ENCODE data around the gene TMEM131.

TMEM131 gene

DNA sequence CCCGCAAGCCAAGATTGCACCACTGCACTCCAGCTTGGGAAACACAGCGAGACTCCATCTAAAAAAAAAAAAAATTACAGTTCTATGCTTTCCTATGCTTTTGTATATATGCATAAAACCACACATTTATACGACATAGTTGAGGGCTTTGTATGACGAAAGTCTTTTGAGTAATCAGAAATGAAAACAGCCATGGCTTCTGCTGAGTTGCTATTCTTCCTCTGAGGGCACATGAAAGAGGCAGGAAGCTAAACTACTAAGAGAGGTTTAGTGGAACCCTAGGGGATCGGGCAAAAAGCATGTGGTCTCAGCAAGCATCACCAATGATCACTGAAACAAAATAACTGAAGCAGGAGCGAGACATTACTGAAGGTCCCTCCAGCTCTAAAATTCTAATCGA lies 182.8 kb downstream of the TMEM131 start:
- no peak for DNase-seq (ENCODE audit: low read depth)

DNA sequence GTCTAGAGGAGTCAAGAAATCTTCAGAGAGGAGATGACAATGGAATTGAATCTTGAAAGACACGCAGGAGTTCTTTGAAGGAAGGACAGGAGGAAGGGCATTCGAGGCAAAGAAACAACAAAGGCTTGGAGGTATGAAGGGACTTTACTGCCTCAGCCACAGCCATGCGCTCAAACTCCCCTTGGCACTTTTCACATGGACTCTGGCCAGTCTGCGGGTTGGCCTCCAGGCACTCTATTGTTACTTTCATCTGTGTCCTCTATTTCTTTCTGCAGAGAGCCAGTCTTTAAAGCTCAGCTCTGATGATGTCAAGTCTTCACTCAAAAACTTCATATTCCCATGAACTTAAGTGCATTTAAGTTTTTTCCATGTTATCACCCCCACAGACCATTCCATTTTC lies 186.9 kb downstream of the TMEM131 start:
- DNase-seq (ENCODE audit: low read depth) = no peak

DNA sequence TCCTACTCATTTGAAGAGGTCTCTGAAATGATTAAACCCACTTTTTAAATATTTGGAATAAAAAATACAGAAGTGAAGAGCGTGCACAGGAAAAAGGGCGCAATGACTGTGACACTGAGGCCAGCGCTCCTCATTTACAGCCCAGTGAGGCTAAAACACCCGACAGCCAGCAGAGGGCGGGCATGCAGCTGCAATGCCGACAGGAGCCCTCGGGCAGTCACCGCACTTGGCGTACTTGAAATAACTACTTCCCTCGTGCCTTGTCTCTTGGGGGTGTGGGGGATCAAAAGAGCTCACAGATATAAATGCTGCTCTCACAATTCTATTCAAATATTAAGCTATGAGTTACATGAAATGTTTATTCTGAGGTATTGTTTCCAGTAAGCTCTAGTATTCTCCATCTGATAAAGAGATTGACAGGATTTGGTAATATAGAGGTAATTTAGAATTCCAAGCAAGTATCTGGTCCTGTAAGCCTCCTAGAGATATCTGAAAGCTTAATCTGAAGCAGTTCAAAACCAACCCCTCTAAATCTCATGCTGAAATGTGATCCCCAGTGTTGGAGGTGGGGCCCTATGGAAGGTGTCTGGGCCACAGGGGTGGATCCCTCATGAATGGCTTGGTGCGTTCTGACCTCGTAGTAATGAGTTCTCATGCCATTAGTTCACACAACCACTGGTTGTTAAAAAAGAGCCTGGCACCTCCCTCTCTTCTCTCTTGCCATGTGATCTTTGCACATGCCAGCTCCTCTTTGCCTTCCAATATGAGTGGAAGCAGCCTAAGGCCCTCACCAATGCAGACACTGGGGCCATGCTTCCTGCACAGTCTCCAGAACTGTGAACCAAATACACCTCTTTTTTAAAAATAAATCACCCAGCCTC lies 188.8 kb downstream of the TMEM131 start:
- DNase-seq (ENCODE audit: low read depth) = peak; percentile 60

DNA sequence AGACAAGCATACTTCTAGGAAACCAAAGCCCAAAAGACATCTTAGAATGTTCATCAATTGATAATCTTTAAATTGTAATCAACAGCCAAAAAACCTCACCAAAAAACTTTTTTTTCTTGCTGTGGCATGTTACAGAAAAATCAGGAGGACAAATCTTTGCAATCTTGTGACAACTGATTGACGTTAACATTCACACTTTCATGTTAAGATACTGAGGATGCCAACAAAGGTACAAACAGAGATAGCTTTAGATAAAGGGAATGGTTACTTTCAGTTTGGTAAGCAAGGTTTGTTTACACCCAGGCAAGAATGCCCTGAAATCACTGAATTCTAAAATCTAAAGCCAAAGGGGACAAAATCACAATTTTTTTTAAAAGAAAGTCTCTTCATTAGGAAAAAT lies 190.0 kb downstream of the TMEM131 start:
- DNase-seq (ENCODE audit: low read depth) = no peak

DNA sequence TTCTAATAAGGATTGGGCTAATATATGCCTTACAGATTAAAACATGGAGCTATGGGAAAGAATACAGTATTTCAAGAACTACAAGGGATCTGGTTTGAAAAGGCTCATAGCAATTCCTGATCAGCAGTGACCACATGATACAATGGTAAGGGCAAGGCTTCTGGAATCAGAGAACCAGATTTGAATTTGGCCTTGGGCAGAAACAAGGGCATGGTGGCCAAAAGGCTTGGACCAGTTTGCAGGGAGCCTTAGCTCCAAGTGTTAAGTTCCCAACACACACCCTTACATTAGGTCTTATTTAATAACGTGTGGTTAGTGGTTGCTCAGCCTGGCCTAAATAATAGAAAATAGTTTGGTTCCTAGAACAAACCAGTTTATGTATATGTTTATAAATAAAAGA lies 194.7 kb downstream of the TMEM131 start:
- no peak for DNase-seq (ENCODE audit: low read depth)

DNA sequence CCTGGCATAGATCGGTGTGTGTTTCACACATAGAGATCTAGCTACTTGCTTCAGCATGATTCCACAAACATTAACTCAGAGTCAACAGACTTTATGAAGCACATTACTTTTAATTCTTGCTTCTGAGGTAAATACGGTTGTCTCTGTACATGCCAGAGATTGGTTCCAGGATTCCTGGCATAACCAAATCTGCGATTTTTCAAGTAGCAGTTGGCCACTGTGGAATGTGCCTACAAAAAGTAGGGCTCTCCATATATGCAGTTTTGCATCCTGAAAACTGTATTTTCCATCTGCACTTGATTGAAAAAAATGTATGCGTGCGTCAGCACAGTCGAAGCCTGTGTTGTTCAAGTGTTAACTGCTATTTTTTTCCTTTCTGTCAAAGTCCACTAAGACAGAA lies 197.3 kb downstream of the TMEM131 start:
- no peak for DNase-seq (ENCODE audit: low read depth)

DNA sequence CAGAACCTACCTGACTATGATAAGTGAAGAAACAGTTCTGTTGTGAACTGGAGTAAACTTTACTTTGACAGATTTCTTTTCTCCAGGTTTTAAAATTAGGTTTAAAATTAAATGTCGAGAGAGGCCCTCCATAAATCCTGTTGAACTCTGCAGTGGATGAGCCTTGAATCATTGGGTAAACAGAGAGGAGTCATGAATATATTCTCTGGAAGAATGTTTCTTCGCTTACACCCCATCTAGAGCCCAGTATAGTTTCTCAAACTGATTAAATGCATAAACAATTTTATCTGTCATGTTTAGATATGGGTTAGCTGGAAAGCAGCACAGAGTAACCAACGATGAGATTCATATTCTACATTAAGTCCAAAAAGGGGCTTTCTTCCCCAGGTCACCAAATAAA lies 198.4 kb downstream of the TMEM131 start:
- no peak for DNase-seq (ENCODE audit: low read depth)

DNA sequence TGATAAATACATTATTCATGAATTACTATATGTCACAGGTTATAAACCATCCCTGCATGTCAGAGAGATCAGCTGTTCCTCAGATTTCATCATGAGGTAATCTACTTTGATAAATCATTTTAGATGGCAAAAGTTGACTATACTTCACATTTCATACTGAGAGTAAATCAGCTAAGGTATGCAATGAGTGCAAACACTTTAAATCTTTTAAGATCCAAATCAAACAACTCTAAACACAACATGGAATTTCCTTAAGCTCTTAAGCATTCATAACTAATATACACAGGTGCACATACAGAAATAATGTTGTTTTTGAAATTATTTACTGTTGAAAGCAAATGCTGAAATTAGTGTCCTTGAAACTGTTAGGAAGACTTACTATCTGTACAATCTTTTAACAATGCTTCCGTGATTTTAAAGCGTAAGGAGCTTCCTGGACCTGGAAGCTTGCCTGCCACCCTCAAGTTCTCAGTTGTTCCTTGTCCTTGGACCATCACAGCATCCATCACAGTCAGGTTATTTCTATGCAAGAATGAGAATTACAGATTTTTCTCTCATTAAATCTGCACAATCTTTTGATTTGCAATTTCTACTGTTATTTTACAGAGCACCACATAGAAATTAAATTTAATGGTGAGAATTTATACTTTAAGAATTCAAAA lies 199.2 kb downstream of the TMEM131 start:
- DNase-seq (ENCODE audit: low read depth) = no peak

DNA sequence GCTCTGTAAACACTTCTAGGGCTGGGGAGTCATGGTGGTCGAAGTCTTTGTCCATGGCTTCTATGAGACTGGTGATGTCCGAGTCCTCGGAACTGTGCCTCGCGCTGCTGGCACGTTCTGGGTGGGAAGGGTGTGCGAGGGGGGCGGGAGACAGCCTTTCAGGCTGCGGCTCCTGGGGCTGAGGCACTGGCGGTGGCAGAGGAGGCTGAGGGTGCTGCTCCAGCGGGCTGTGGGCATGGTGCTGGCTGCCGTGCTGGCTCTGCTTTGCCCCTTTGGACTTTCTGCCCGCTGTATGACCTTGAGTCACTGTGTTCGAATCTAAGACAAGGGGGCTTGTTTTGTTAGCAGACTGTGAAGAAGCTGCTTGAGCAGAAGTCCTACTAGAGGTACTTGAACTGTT lies 203.3 kb downstream of the TMEM131 start:
- no peak for DNase-seq (ENCODE audit: low read depth)

DNA sequence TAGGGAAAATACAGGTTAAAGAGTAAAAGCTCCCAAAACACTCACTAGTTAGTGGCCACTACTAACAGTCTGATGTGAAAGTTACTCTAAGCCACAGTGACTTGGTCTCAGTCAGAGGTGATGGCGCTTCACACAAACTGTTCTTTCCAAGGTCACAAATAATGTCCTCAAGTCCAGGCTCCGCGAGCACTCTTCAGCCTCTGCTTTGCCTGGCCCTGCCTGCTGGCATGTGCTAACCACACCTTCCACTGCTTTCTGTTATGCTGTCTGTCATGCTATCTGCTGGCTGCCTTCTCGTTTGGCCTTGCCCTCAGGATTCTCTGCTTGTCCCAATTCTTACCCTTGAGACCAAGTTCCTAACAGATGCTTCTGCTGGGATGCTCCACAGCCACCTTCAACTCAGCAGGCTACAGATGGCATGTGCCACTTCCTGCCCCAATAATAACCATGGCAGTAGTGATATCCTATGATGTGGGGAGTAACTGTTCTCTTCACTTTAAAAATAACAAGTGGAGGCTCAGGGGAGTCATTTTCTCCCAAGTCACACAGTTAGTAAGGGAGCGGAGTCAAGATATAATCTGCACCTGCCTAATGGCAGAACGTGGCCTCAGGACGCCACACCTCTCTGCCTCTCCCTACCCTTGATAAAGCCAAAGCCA lies 206.6 kb downstream of the TMEM131 start:
- DNase-seq (ENCODE audit: low read depth) = no peak

DNA sequence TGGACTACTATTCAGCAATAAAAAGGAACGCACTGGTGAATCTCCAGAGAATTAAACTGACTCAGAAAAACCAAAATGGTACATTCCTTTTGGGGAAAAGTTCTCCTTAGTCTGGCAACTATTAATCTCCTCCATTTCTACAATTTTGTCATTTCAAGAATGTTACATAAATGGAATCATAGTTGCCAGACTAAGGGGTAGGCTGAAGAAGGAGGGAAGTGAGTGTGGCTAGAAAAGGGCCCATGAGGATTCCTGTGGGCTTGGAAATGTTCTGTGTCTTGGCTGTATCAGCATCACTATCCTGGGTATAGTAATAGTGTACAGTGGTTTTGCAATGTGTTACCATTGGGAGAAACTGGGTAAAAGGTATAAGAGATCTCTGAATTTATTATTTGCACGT lies 209.9 kb downstream of the TMEM131 start:
- no peak for DNase-seq (ENCODE audit: low read depth)

DNA sequence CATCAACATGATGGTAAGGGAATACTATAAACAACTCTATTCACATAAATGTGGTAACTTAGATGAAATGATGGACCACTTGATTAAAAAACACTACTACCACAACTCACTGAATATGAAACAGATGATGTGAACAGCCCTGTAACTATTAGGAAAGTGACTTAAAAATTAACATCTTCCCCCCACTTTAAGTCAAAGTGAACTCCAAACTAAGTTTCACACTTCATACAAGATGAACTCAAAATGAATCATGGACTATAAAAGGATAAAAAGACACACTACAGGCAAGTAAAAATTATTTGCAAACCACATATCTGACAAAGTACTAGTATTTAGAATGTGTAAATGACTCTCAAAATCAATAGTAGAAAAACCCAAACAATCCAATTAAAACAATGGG lies 210.8 kb downstream of the TMEM131 start:
- no peak for DNase-seq (ENCODE audit: low read depth)

DNA sequence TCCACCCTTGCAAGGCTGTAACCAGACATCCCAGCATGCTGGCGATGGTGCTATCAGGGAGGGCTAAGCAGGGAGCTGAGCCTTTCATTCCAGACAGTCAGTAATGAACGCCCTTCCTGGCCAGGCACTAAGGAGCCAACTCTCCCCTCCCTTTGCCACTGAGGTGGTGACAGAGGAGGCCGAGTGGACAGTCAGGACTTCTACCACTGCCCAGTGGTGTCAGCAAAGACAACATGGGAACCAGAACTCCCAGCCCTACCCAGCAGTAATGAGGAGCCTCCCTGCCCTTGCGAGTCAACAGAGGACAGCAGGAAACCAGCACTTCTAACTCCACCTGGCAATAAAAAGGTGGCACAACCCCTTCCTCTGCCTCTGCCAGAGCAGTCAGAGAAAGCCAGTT lies 213.8 kb downstream of the TMEM131 start:
- DNase-seq (ENCODE audit: low read depth) = no peak

DNA sequence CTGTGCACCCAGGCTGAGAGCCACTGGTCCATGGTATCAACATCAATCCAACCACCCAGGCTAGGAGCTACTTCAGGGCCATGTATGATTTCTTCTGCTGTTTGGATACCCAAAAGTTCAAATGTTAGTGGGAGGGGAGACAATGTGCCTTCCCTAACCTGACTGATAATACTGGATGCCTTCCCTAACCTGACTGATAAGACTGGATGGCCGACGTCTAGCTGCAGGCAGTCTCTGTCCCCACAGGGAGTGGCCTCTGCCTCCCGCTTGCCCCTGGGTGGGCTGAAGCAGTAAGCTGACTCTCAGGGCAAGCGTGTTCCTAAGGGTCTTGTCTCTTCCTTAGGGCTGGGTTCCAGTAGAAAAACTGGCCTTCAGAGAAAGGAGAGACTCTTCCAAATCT lies 216.6 kb downstream of the TMEM131 start:
- DNase-seq (ENCODE audit: low read depth) = no peak

DNA sequence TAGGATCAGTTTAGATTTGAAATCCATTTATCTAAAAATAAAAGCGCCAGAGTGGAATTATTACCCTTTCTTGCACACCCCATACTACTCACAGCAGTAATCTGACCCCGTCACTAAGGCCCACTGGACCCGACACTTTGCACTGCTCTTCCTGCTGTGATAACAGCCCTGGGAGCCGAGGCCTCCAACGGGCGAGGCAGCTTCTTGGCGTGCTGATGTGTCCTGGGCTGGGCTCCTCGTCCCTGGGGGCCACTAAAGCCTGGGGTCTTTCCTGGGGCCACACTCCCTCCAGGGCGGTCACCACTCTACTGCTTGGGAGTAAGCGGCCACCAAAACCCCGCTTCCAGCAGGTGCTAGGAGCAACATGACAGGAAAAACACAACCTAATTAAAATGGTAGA lies 220.7 kb downstream of the TMEM131 start:
- no peak for DNase-seq (ENCODE audit: low read depth)

DNA sequence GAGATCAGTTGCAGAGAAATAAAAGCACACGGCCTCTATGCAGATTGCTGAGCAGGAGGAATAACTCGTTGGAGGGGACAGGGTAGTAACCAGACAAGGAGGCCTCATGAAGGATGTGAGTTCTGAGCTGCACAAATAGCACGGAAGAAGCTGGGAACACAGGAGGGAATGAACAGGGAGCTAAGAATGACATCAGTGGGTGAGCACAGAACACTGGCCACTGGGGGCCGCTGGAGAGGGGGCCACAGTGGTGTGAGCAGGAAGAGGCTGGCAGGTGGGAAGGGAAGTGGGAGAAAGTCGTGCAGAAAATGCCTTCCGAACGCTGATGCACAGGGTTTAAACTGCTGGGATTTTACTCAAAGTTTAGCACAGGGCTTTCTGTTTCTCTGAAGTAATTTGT lies 221.3 kb downstream of the TMEM131 start:
- no peak for DNase-seq (ENCODE audit: low read depth)

DNA sequence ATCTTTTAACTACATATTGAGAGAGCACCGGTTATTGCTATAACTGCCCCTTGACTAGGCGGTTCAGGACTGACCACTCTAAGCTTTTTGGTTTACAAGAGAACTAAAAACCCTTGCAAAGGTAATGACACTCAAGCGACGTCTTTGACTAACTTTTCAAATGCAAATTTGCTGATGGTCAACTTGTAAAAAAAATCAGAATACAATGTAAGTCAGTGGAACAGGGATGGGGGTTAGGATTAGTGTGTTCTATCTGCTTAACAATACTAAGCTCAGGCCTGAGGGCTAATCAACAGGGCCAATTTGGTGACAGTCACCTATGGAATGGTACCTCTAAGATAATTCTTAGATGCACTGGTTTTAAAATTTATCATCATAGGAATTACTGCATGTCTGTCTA lies 225.3 kb downstream of the TMEM131 start:
- DNase-seq (ENCODE audit: low read depth) = no peak

DNA sequence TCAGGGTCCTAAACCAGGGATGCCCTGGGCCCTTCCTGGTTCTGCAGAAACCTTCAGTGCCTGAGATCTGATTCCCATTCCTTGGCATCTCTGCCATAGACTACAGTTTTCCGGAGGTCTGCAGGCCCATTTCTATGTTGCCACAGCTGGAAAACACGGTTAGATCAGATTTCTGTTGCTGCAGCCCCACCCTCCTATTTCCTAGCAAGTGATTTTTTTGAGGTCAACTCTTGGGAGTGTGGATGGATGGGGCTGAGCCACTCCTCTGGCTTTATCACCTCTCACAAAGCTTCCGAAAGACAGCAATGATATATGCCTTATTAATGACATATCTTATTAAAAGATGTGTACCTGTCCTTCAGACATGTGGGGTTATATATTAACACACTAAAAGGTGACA lies 226.0 kb downstream of the TMEM131 start:
- no peak for DNase-seq (ENCODE audit: low read depth)

DNA sequence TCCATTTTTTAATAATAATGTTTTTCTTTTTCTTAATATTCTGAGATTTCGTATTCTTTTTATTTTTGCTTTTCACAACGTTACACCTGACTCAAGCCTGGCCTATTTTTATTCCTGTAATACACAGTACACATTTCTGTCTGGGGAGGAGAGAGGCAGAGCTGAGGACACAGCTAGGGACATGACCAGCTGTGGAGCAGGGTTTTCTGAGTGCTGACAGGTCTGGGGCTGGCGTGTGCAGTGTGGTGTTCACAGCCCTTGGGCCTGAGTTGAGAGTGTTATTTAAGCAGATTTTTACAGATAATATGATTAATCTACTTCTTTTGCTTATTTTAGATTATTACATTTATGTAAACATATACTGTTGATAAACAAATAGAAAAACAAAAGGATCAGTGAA lies 226.4 kb downstream of the TMEM131 start:
- DNase-seq (ENCODE audit: low read depth) = no peak

DNA sequence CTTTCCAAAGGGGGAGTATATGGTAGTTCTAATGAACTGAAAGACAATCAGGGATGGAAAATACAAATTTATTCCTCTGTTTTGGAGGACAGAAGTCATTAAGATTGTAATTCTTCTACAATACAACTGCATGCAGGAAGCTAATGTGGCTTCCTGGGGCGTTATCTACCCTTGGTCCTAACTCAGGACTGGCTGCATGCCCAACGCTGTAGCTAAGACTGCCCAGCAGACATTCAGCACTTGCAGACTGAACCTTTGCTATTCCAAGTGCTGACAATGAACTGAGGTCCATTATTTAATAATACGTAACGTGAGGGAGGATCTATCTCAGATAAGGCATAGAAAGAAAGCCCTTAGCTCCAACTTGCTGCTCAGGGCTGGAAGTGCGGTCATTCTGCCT lies 229.2 kb downstream of the TMEM131 start:
- DNase-seq (ENCODE audit: low read depth) = no peak

DNA sequence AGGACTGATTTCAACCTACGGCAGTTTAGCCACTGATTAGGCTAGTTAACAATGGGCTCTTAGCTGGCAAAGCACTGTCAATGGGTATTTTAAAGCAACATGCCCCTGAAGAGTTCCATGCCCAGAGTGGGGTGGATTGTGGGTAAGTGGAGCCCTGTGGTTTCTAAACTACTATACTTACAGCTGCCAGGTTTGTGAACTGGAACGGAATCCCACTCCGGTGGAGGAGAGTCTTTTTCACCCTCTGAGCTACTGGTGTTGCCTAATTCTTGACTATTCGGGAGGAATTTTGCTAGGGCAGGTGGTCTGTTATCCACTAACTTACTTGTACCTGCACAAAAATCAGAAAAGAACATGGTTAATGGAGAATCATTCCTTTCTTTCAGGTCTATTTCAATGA lies 229.8 kb downstream of the TMEM131 start:
- no peak for DNase-seq (ENCODE audit: low read depth)

DNA sequence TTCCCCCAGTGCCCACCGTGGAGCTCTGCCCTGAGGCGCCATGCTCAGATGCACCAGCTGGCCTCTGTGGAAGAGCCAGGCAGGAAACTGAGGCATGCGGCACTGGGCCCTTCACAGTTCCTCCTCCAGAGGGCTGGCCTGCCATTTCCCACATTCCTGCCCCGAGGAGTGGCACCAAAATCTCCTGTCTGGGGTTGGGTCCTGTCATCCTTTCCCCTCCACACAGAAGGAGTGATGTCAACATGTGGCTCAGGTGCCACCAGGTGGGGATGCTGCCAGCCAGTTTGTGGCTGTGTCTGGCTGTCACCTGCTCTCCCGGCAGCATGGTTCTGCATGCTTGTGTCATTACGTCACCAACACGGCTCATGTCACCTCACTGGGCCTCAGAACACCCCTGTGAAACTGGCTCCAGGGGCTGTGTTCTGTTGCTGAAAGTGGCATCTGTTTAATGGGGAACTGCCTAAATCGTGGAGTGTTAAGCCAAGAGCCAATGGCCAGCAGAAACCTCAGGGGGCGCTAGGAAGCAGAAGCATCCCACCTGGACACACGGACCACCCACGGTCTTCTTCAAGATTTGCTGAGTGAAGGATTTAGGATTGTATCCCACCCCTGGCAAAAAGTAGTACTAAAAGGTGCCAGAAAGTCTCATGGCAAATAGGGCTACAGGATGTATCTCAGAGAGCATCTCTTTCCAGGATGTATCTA lies 231.0 kb downstream of the TMEM131 start:
- DNase-seq (ENCODE audit: low read depth) = no peak

Data from stimulated activated CD8-positive, alpha-beta memory T cell treated with anti-CD3 and anti-CD28 coated beads, Interleukin-7, amount 100 ng/mL, for 24 hours (primary cell).